Upper lobe of left lung (tissue), 4 donors: ENCODE measurements around the gene BRIP1.

ENCODE experiments used
- POLR2A ChIP-seq, 4 donors: fragments of 450-650 bp; IDR thresholded peaks; one replicate each; pipeline ENCODE4 v1.5.1; 2016 to 2017; ENCODE audit warnings: antibody characterized with exemption in 4 of 4, mild to moderate bottlenecking in 2 of 4
- TF ChIP-seq, protein P1 (sequence below), 6 experiments: fragments of 450-650 bp in 4 of 6; fragments of 200-600 bp in 2 of 6; sonication (generic) in 2 of 6; IDR thresholded peaks; one replicate each; pipeline ENCODE4 v1.5.1; 2016 to 2019; ENCODE audit warnings: antibody characterized with exemption in 6 of 6

DNA sequence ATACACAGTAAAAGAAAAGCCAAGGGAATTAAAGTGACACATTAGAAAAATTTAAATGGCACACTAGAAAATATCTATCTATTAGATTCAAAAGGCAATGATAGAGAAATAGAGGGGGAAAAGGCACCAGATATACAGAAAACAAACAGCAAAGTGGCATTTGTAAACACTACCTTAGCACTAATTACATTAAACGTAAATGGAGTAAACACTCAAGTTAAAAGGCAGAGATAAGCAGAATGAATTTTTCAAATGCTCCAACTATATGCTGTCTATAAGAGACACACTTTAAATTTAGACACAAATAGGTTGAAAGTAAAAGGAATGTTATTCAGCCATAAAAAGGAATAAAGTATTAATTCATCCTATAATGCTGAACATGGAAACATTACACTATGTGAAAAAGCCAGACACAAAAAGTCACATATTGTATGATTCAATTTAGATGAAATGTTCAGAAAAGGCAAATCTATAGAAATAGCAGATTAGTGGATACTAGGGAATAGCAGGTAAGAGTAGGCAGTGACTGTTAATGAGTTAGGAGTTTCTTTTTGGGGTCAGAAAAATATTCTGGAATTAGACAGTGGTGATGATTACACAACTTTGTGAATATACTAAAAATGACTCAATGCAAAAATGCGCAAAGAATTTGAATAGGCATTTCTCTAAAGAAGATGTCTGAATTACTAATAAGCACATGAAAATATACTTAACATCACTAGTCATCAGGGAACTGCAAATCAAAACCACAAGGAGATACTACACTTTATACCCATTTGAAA lies 92.4 kb downstream of the BRIP1 start:
- TF ChIP-seq, protein P1, sequence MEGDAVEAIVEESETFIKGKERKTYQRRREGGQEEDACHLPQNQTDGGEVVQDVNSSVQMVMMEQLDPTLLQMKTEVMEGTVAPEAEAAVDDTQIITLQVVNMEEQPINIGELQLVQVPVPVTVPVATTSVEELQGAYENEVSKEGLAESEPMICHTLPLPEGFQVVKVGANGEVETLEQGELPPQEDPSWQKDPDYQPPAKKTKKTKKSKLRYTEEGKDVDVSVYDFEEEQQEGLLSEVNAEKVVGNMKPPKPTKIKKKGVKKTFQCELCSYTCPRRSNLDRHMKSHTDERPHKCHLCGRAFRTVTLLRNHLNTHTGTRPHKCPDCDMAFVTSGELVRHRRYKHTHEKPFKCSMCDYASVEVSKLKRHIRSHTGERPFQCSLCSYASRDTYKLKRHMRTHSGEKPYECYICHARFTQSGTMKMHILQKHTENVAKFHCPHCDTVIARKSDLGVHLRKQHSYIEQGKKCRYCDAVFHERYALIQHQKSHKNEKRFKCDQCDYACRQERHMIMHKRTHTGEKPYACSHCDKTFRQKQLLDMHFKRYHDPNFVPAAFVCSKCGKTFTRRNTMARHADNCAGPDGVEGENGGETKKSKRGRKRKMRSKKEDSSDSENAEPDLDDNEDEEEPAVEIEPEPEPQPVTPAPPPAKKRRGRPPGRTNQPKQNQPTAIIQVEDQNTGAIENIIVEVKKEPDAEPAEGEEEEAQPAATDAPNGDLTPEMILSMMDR (IDR thresholded peaks at IDR 0.05), result no peak
- no peak for TF ChIP-seq POLR2A (IDR thresholded peaks at IDR 0.05)
